ENCODE data around the gene ANKRA2.

GRCh38 chr5:73507062-73507461 lies 58.4 kb downstream of the ANKRA2 start:
- no peak for TF ChIP-seq CTCF (IDR thresholded peaks at IDR 0.05)
- no peak for TF ChIP-seq POLR2A (IDR thresholded peaks at IDR 0.05)
- no peak for TF ChIP-seq EP300 (IDR thresholded peaks at IDR 0.05)

Measured in ovary (tissue), 3 donors.